ENCODE results near the gene PAWR. TPM values are rescaled to one million over a fixed set of nuclear protein-coding genes. Genes with fewer than 3 reads are reported as not detected.

Gene PAWR
- total RNA-seq = 28.2 TPM

GRCh38 chr12:79690638-79691510 lies at the start of gene PAWR:
TSS of gene PAWR (minus strand) at chr12:79690964. CDS start at chr12:79690244, 720 bp downstream.

Other genes starting within 250 kb of the PAWR start
- 240 TPM for gene PPP1R12A, start 244.1 kb upstream of the PAWR start, total RNA-seq